PFSK-1 (cell line): ENCODE data around the gene PRPF18.

Experiments used
- POLR2AphosphoS5 ChIP-seq: IDR thresholded peaks from 2 replicates; pipeline ENCODE4 v1.6.1; 2012; ENCODE audit warnings: low read depth, mild to moderate bottlenecking, control low read depth, low read length, moderate library complexity
- REST ChIP-seq, 2 experiments: IDR thresholded peaks; 2 replicates each; pipeline versions ENCODE4 v1.6.1 to v1.8.0; 2011 to 2012; ENCODE audit warnings: low read depth in 2 of 2, low read length in 2 of 2, control low read depth in 1 of 2, inconsistent platforms in 1 of 2, mild to moderate bottlenecking in 1 of 2, moderate library complexity in 1 of 2; ENCODE audit not compliant: insufficient read depth in 1 of 2
- TAF1 ChIP-seq: IDR thresholded peaks from 2 replicates; pipeline ENCODE4 v1.6.1; 2012; ENCODE audit warnings: low read length, control low read depth, borderline replicate concordance; ENCODE audit not compliant: insufficient read depth

GRCh38 chr10:13651969-13652720, 65.4 kb downstream of the PRPF18 start:
- TF ChIP-seq POLR2AphosphoS5 (no peak), REST (IDR thresholded peaks at IDR 0.05; ENCODE audit: insufficient read depth in 1 of 2, low read depth in 2 of 2, low read length in 2 of 2) (no peak), TAF1 (no peak)
